Measurements from ENCODE around the gene PSMD9.

DNA sequence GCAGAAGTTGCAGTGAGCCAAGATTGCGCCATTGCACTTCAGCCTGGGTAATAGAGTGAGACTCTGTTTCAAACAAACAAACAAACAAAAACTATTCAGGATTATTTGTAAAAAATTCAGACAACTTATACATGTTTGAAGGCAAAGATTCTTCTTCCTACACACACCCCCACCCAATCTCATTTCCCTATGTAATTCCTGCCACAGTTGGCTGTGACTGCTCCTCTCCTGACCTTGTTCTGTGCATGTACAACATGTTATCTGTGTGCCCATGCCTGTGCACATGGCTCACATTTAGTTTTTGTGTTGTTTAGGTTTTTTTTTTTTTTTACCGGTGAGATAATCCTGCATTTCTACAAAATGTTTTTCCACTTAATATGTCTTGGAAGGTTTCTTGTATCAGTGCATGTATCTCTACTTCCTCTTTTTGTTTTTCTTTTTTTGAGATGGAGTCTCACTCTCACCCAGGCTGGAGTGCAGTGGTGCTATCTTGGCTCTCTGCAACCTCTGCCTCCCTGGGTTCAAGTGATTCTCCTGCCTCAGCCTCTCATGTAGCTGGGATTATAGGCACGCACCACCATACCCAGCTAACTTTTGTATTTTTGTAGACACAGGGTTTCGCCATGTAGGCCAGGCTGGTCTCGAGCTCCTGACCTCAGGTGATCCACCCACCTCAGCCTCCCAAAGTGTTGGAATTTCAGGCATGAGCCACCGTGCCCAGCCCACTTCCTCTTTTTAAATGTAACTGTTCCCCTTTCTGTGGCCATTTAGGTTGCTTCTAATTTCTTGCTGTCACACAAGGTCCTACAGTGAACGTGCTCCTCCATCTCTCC is 38.5 kb downstream of the PSMD9 start:
- TF ChIP-seq, protein P1, sequence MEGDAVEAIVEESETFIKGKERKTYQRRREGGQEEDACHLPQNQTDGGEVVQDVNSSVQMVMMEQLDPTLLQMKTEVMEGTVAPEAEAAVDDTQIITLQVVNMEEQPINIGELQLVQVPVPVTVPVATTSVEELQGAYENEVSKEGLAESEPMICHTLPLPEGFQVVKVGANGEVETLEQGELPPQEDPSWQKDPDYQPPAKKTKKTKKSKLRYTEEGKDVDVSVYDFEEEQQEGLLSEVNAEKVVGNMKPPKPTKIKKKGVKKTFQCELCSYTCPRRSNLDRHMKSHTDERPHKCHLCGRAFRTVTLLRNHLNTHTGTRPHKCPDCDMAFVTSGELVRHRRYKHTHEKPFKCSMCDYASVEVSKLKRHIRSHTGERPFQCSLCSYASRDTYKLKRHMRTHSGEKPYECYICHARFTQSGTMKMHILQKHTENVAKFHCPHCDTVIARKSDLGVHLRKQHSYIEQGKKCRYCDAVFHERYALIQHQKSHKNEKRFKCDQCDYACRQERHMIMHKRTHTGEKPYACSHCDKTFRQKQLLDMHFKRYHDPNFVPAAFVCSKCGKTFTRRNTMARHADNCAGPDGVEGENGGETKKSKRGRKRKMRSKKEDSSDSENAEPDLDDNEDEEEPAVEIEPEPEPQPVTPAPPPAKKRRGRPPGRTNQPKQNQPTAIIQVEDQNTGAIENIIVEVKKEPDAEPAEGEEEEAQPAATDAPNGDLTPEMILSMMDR (conservative IDR thresholded peaks at IDR 0.05; ENCODE audit: low read length) = no peak
- TF ChIP-seq EZH2phosphoT487 (IDR thresholded peaks at IDR 0.05; ENCODE audit: borderline replicate concordance) = no peak

All from Loucy (cell line).